ENCODE measurements around the gene NRDE2.

NRDE2 gene

GRCh38 chr14:90303473-90303872 is 28.3 kb downstream of the NRDE2 start:
- no peak for TF ChIP-seq EGR1 (IDR thresholded peaks at IDR 0.05)
- TF ChIP-seq CREB1 (IDR thresholded peaks at IDR 0.05; ENCODE audit: low read depth), result no peak
- no peak for TF ChIP-seq TEAD4 (IDR thresholded peaks at IDR 0.05)

- TF ChIP-seq MAX (IDR thresholded peaks at IDR 0.05), result no peak
- TF ChIP-seq TAF1 (IDR thresholded peaks at IDR 0.05; ENCODE audit: low read depth), result no peak
- no peak for TF ChIP-seq CEBPB (IDR thresholded peaks at IDR 0.05)
- TF ChIP-seq EP300 (IDR thresholded peaks at IDR 0.05; ENCODE audit: borderline replicate concordance), result no peak
- no peak for TF ChIP-seq CREB1 (IDR thresholded peaks at IDR 0.05; ENCODE audit: low read depth)
- no peak for TF ChIP-seq TEAD4 (IDR thresholded peaks at IDR 0.05)
- no peak for TF ChIP-seq YY1 (IDR thresholded peaks at IDR 0.05; ENCODE audit: low read depth)
Measured at GRCh38 chr14:90302529-90303303, 29.0 kb downstream of the NRDE2 start.

GRCh38 chr14:90301668-90302090 is 30.1 kb downstream of the NRDE2 start:
- TF ChIP-seq RAD21 (IDR thresholded peaks at IDR 0.05; ENCODE audit: low read depth), result peak; percentile 71
- TF ChIP-seq TCF12 (IDR thresholded peaks at IDR 0.05; ENCODE audit: low read depth), result no peak

GRCh38 chr14:90301122-90301521 is 30.6 kb downstream of the NRDE2 start:
- TF ChIP-seq MAX (IDR thresholded peaks at IDR 0.05), result no peak
- no peak for TF ChIP-seq RAD21 (IDR thresholded peaks at IDR 0.05; ENCODE audit: low read depth)
- TF ChIP-seq TEAD4 (IDR thresholded peaks at IDR 0.05), result no peak
- TF ChIP-seq EGR1 (IDR thresholded peaks at IDR 0.05), result no peak
- TF ChIP-seq TAF1 (IDR thresholded peaks at IDR 0.05; ENCODE audit: low read depth), result no peak
- TF ChIP-seq TCF12 (IDR thresholded peaks at IDR 0.05; ENCODE audit: low read depth), result no peak
- TF ChIP-seq FOXM1 (IDR thresholded peaks at IDR 0.05; ENCODE audit: borderline replicate concordance, low read depth), result no peak
- no peak for TF ChIP-seq EP300 (IDR thresholded peaks at IDR 0.05; ENCODE audit: borderline replicate concordance)
- no peak for TF ChIP-seq ZBTB7A (IDR thresholded peaks at IDR 0.05; ENCODE audit: low read depth)
- no peak for TF ChIP-seq USF1 (IDR thresholded peaks at IDR 0.05)
- no peak for TF ChIP-seq CEBPB (IDR thresholded peaks at IDR 0.05)
- no peak for TF ChIP-seq CREB1 (IDR thresholded peaks at IDR 0.05; ENCODE audit: low read depth)
- no peak for TF ChIP-seq YY1 (IDR thresholded peaks at IDR 0.05; ENCODE audit: low read depth)
- no peak for TF ChIP-seq NFIC (IDR thresholded peaks at IDR 0.05)
- TF ChIP-seq REST (IDR thresholded peaks at IDR 0.05; ENCODE audit: low read depth), result no peak

- no peak for TF ChIP-seq YY1 (IDR thresholded peaks at IDR 0.05; ENCODE audit: low read depth)
- TF ChIP-seq MAX (IDR thresholded peaks at IDR 0.05), result no peak
- no peak for TF ChIP-seq CEBPB (IDR thresholded peaks at IDR 0.05)
- TF ChIP-seq USF1 (IDR thresholded peaks at IDR 0.05), result no peak
- no peak for TF ChIP-seq TAF1 (IDR thresholded peaks at IDR 0.05; ENCODE audit: low read depth)
- no peak for TF ChIP-seq EP300 (IDR thresholded peaks at IDR 0.05; ENCODE audit: borderline replicate concordance)
- no peak for TF ChIP-seq EGR1 (IDR thresholded peaks at IDR 0.05)
- no peak for TF ChIP-seq NFIC (IDR thresholded peaks at IDR 0.05)
- no peak for TF ChIP-seq FOXM1 (IDR thresholded peaks at IDR 0.05; ENCODE audit: borderline replicate concordance, low read depth)
- TF ChIP-seq REST (IDR thresholded peaks at IDR 0.05; ENCODE audit: low read depth), result no peak
- TF ChIP-seq RAD21 (IDR thresholded peaks at IDR 0.05; ENCODE audit: low read depth), result no peak
- no peak for TF ChIP-seq ZBTB7A (IDR thresholded peaks at IDR 0.05; ENCODE audit: low read depth)
- TF ChIP-seq CREB1 (IDR thresholded peaks at IDR 0.05; ENCODE audit: low read depth), result no peak
- no peak for TF ChIP-seq TCF12 (IDR thresholded peaks at IDR 0.05; ENCODE audit: low read depth)
- no peak for TF ChIP-seq TEAD4 (IDR thresholded peaks at IDR 0.05)
Measured at GRCh38 chr14:90300611-90301047, 31.1 kb downstream of the NRDE2 start.

- TF ChIP-seq RAD21 (IDR thresholded peaks at IDR 0.05; ENCODE audit: low read depth) (no peak), TCF12 (IDR thresholded peaks at IDR 0.05; ENCODE audit: low read depth) (no peak), MAX (IDR thresholded peaks at IDR 0.05) (no peak), CEBPB (IDR thresholded peaks at IDR 0.05) (no peak), TAF1 (IDR thresholded peaks at IDR 0.05; ENCODE audit: low read depth) (no peak), NFIC (IDR thresholded peaks at IDR 0.05) (no peak), ZBTB7A (IDR thresholded peaks at IDR 0.05; ENCODE audit: low read depth) (no peak)
Measured at GRCh38 chr14:90299408-90299807, 32.3 kb downstream of the NRDE2 start.
